ENCODE results near the gene DYNC2LI1.

DNA sequence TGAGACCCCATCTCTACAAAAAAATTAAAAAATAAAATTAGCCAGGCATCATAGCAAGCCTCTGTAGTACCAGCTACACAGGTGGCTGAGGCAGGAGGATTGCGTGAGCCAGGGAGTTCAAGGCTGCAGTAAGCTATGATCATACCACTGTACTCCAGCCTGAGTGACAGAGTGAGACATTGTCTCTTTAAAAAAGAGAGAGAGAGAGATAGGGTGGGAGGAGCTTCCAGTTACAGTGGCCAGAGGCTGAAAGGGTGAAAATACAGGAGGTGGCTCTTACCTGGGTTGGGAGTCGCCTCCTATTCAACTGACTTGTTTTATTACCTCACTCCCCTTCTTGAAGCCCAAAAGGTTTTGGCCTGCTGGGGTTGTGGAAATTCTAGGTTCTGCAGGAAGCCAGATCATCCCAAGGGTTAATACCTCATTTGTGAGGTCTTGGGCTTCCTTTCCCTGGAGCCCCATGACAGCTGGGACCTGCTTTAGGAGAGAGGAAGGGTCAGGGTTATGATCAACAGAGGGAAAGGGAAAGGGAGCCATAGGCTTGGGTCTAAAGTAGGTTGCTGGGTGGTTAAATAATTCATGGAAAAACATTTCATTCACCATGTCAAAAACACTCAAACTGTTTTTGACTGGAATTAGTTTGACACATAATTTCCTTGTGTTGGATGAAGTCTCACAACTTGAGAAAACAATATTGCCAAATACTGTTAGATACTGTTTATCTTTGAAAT lies 17.4 kb downstream of the DYNC2LI1 start:
- TF ChIP-seq, protein P1, sequence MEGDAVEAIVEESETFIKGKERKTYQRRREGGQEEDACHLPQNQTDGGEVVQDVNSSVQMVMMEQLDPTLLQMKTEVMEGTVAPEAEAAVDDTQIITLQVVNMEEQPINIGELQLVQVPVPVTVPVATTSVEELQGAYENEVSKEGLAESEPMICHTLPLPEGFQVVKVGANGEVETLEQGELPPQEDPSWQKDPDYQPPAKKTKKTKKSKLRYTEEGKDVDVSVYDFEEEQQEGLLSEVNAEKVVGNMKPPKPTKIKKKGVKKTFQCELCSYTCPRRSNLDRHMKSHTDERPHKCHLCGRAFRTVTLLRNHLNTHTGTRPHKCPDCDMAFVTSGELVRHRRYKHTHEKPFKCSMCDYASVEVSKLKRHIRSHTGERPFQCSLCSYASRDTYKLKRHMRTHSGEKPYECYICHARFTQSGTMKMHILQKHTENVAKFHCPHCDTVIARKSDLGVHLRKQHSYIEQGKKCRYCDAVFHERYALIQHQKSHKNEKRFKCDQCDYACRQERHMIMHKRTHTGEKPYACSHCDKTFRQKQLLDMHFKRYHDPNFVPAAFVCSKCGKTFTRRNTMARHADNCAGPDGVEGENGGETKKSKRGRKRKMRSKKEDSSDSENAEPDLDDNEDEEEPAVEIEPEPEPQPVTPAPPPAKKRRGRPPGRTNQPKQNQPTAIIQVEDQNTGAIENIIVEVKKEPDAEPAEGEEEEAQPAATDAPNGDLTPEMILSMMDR (conservative IDR thresholded peaks at IDR 0.05 in 1 of 2, IDR thresholded peaks at IDR 0.05 in 1 of 2; ENCODE audit: low read depth in 1 of 2, low read length in 2 of 2): no peak
- no peak for TF ChIP-seq EZH2 (IDR thresholded peaks at IDR 0.05; ENCODE audit: low read length, missing control alignments)
